K562 (cell line): Measurements from ENCODE around the gene ABHD5. TPM values are rescaled to one million over a fixed set of nuclear protein-coding genes. Genes with fewer than 3 reads are reported as not detected.

ENCODE experiments used
- ASH1L ChIP-seq: fragments of 450-650 bp; IDR thresholded peaks from 2 replicates; pipeline ENCODE4 v1.6.1; 2018; ENCODE audit warnings: borderline replicate concordance, mild to moderate bottlenecking, low read depth; ENCODE audit not compliant: partially characterized antibody
- ETS1 ChIP-seq: conservative IDR thresholded peaks from 2 replicates; pipeline ENCODE4 v1.6.1; 2011; ENCODE audit warnings: low read depth, mild to moderate bottlenecking, low read length; ENCODE audit not compliant: control insufficient read depth
- ETV6 ChIP-seq, 3 experiments: fragments of 150-350 bp in 1 of 3; sonication (generic) in 1 of 3; formaldehyde crosslinking in 1 of 3; IDR thresholded peaks; 2 replicates each; pipeline versions ENCODE4 v1.6.1 to v1.8.0; 2014 to 2022; ENCODE audit warnings: borderline replicate concordance in 2 of 3, low read depth in 2 of 3, antibody characterized with exemption in 1 of 3, low read length in 1 of 3, mild to moderate bottlenecking in 1 of 3, missing genetic modification reagents in 1 of 3
- FOXP1 ChIP-seq: sonication (generic); formaldehyde crosslinking; IDR thresholded peaks from 2 replicates; pipeline ENCODE4 v1.8.0; 2022; ENCODE audit warnings: mild to moderate bottlenecking, missing genetic modification reagents
- NELFE ChIP-seq: IDR thresholded peaks from 2 replicates; pipeline ENCODE4 v1.6.1; 2011; ENCODE audit warnings: mild to moderate bottlenecking; ENCODE audit not compliant: insufficient read depth, insufficient read length
- NEUROD1 ChIP-seq: fragments of 150-350 bp; IDR thresholded peaks from 2 replicates; pipeline ENCODE4 v1.6.1; 2014; ENCODE audit warnings: borderline replicate concordance, low read length, low read depth; ENCODE audit not compliant: partially characterized antibody
- SMARCA5 ChIP-seq: fragments of 450-650 bp; IDR thresholded peaks from 2 replicates; pipeline ENCODE4 v1.6.1; 2016
- TFAM ChIP-seq: fragments of 250-450 bp; sonication (Bioruptor Pico); conservative IDR thresholded peaks from 2 replicates; pipeline ENCODE4 v1.5.0; 2021; ENCODE audit warnings: mild to moderate bottlenecking, moderate library complexity
- THRA ChIP-seq: fragments of 450-650 bp; IDR thresholded peaks from 2 replicates; pipeline ENCODE4 v1.6.1; 2017; ENCODE audit warnings: mild to moderate bottlenecking, moderate library complexity
- U2AF2 ChIP-seq: fragments of 200-400 bp; formaldehyde crosslinking; optimal IDR thresholded peaks from 2 replicates; pipeline ENCODE3; 2017; ENCODE audit warnings: low read depth, mild to moderate bottlenecking, low read length
- ZNF146 ChIP-seq: IDR thresholded peaks from one replicate; pipeline ENCODE4 v1.6.1; 2018; ENCODE audit warnings: missing compliant biosample characterization; ENCODE audit not compliant: unreplicated experiment
- ZNF253 ChIP-seq: fragments of 250-450 bp; sonication (Bioruptor Pico); conservative IDR thresholded peaks from 2 replicates; pipeline ENCODE4 v1.6.1; 2021; ENCODE audit warnings: mild to moderate bottlenecking
- ZNF316 ChIP-seq: fragments of 450-650 bp; IDR thresholded peaks from 2 replicates; pipeline ENCODE4 v1.6.1; 2016
- ZNF586 ChIP-seq: fragments of 450-650 bp; formaldehyde crosslinking; conservative IDR thresholded peaks from 2 replicates; pipeline ENCODE4 v1.4.0; 2020; ENCODE audit warnings: mild to moderate bottlenecking, moderate library complexity
- ZNF75A ChIP-seq: fragments of 450-650 bp; formaldehyde crosslinking; IDR thresholded peaks from 2 replicates; pipeline ENCODE4 v1.4.0; 2020; ENCODE audit warnings: mild to moderate bottlenecking
- ZNF766 ChIP-seq: fragments of 200-800 bp; sonication (Bioruptor generic); conservative IDR thresholded peaks from 2 replicates; pipeline ENCODE4 v1.6.1; 2016; ENCODE audit warnings: missing genetic modification characterization, missing compliant biosample characterization
- ZNF79 ChIP-seq: fragments of 250-450 bp; sonication (Bioruptor Pico); IDR thresholded peaks from 2 replicates; pipeline ENCODE4 v1.4.0; 2020; ENCODE audit warnings: low read depth, mild to moderate bottlenecking, moderate library complexity
- polyA plus RNA-seq, 8 experiments: library from polyadenylated mRNA; depleted of rRNA in 4 of 8; stranded (reverse) in 5 of 8; unstranded in 3 of 8; fragments of >200 nt; fragmentation: Nextera tagmentation in 2 of 8; fragmentation: Illumina TruSeq in 1 of 8; extraction: Ambion mirVana in 2 of 8; extraction: Trizol in 1 of 8; gene quantifications; 2 replicates each; pipeline versions ENCODE4 v1.2.1 to v1.2.3, GENCODE V29; 2011 to 2014; ENCODE audit warnings: inconsistent platforms in 1 of 8, missing spikeins in 1 of 8
- total RNA-seq, 7 experiments: library from RNA; depleted of rRNA in 6 of 7; stranded (reverse); fragments of >200 nt in 6 of 7; fragmentation: Illumina TruSeq in 2 of 7; extraction: Trizol in 2 of 7; gene quantifications; 2 replicates each; pipeline versions ENCODE4 v1.2.1 to v1.2.3, GENCODE V29; 2011 to 2021; ENCODE audit warnings: low replicate concordance in 1 of 7
- TF ChIP-seq, protein P1 (sequence below): fragments of 450-650 bp; IDR thresholded peaks from 2 replicates; pipeline ENCODE4 v1.7.1; 2018; ENCODE audit warnings: mild to moderate bottlenecking, low read depth; ENCODE audit not compliant: partially characterized antibody
- TF ChIP-seq, protein P2 (sequence below): sonication (generic); formaldehyde crosslinking; IDR thresholded peaks from 2 replicates; pipeline ENCODE4 v1.8.0; 2022; ENCODE audit warnings: mild to moderate bottlenecking, missing genetic modification reagents

ABHD5 gene
- total and polyA plus RNA-seq, 9 of the 15 experiments (the other 6 are each of a cell fraction or from before 2014, with no cell fraction given): 27.8 to 61.7 (median 39.9) TPM

DNA sequence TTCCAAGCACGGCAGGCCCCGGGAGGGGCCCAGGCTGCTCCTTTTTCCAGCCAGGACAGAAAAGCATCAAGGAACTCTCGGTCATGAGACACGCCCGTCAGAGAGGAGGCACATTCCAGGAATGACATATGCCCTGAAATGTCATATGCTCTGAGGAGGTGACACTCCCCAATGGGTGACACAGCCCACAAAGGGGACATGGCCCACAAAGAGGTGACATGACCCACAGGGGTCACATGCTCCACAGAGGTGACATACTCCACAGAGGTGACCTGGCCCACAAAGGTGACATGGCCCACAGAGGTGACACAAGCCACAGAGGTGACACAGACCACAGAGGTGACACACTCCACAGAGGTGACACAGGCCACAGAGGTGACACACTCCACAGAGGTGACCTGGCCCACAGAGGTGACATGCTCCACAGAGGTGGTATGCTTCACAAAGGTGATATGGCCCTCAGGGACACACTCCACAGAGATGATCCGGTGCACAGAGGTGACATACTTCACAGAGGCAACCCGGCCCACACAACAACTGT, 79.2 kb downstream of the ABHD5 start (continued):
- TF ChIP-seq THRA: no peak
- TF ChIP-seq ZNF316: no peak
- TF ChIP-seq ZNF766: 0 out of 2 replicates have a peak, but pooled peaks have one; percentile 1
- no peak for TF ChIP-seq ZNF586 (CRISPR knock-in tag)
- TF ChIP-seq ZNF253 (CRISPR knock-in tag): no peak
- TF ChIP-seq SMARCA5: peak; percentile 75
- TF ChIP-seq, protein P1, sequence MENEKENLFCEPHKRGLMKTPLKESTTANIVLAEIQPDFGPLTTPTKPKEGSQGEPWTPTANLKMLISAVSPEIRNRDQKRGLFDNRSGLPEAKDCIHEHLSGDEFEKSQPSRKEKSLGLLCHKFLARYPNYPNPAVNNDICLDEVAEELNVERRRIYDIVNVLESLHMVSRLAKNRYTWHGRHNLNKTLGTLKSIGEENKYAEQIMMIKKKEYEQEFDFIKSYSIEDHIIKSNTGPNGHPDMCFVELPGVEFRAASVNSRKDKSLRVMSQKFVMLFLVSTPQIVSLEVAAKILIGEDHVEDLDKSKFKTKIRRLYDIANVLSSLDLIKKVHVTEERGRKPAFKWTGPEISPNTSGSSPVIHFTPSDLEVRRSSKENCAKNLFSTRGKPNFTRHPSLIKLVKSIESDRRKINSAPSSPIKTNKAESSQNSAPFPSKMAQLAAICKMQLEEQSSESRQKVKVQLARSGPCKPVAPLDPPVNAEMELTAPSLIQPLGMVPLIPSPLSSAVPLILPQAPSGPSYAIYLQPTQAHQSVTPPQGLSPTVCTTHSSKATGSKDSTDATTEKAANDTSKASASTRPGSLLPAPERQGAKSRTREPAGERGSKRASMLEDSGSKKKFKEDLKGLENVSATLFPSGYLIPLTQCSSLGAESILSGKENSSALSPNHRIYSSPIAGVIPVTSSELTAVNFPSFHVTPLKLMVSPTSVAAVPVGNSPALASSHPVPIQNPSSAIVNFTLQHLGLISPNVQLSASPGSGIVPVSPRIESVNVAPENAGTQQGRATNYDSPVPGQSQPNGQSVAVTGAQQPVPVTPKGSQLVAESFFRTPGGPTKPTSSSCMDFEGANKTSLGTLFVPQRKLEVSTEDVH: no peak
- TF ChIP-seq ETV6 (IDR thresholded peaks at IDR 0.05; ENCODE audit: borderline replicate concordance in 1 of 2, low read depth in 2 of 2, low read length in 1 of 2): no peak
- no peak for TF ChIP-seq ETV6 (CRISPR knock-in tag; IDR thresholded peaks at IDR 0.05; ENCODE audit: borderline replicate concordance)
- TF ChIP-seq ZNF79 (CRISPR knock-in tag): no peak
- TF ChIP-seq ZNF146: no peak
- TF ChIP-seq, protein P2, sequence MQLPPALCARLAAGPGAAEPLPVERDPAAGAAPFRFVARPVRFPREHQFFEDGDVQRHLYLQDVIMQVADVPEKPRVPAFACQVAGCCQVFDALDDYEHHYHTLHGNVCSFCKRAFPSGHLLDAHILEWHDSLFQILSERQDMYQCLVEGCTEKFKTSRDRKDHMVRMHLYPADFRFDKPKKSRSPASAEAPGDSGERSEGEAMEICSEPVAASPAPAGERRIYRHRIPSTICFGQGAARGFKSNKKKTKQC (CRISPR knock-in tag): no peak
- TF ChIP-seq TFAM: no peak
- TF ChIP-seq U2AF2: no peak
- no peak for TF ChIP-seq ASH1L
- no peak for TF ChIP-seq NEUROD1
- TF ChIP-seq FOXP1: no peak
- no peak for TF ChIP-seq NELFE
- TF ChIP-seq ETS1: no peak
- TF ChIP-seq ZNF75A (CRISPR knock-in tag): no peak
